HCEC 1CT (cell line): ENCODE measurements around the gene ALX1.
A peak's percentile ranks its signal among the peaks of the same experiment; 100 is the strongest.
"Not testable (repeated sequence)": the region's sequence is repeated elsewhere in the genome, so short reads cannot be mapped to it uniquely, and the experiment has no call there.

Experiments used
- DNase-seq: peaks from one replicate; pipeline ENCODE4 v3.0.0-alpha.2; 2017

Gene ALX1

GRCh38 chr12:85308374-85308773, 28.4 kb downstream of the ALX1 start:
- DNase-seq, result no peak

GRCh38 chr12:85309125-85309566, 29.1 kb downstream of the ALX1 start:
- DNase-seq, result no peak

- no peak for DNase-seq
Measured at GRCh38 chr12:85310025-85310424, 30.0 kb downstream of the ALX1 start.

- peak; percentile 7 for DNase-seq
Measured at GRCh38 chr12:85310456-85311076, 30.5 kb downstream of the ALX1 start.

GRCh38 chr12:85317866-85318636, 38.0 kb downstream of the ALX1 start:
- DNase-seq, result not testable (repeated sequence)

- DNase-seq, result no peak
Measured at GRCh38 chr12:85322715-85323114, 42.7 kb downstream of the ALX1 start.

GRCh38 chr12:85325442-85325841, 45.4 kb downstream of the ALX1 start:
- no peak for DNase-seq

- DNase-seq, result no peak
Measured at GRCh38 chr12:85329913-85330312, 49.9 kb downstream of the ALX1 start.

- no peak for DNase-seq
Measured at GRCh38 chr12:85348779-85349178, 68.8 kb downstream of the ALX1 start.

GRCh38 chr12:85350356-85350755, 70.3 kb downstream of the ALX1 start:
- no peak for DNase-seq
